GM23248 (cell line): ENCODE measurements around the gene PPBP. TPM values are rescaled to one million over a fixed set of nuclear protein-coding genes. Genes with fewer than 3 reads are reported as not detected.
"Not testable (repeated sequence)": the region's sequence is repeated elsewhere in the genome, so short reads cannot be mapped to it uniquely, and the experiment has no call there.

Source experiments
- DNase-seq: peaks from one replicate; pipeline ENCODE4 v3.0.0-alpha.2; 2015
- H2AFZ ChIP-seq: fragments of 200-600 bp; sonication (generic); 2 replicates; pipeline ENCODE4 v1.6.1; 2016; ENCODE audit warnings: antibody characterized with exemption
- H3F3A ChIP-seq: fragments of 200-600 bp; sonication (generic); 2 replicates; pipeline ENCODE4 v1.6.1; 2016; ENCODE audit warnings: mild to moderate bottlenecking, antibody characterized with exemption, mixed run types; ENCODE audit not compliant: insufficient read depth
- H3K27ac ChIP-seq: fragments of 200-600 bp; sonication (generic); 2 replicates; pipeline ENCODE4 v1.5.1; 2016; ENCODE audit warnings: mild to moderate bottlenecking
- H3K27me3 ChIP-seq: fragments of 200-600 bp; sonication (generic); replicated peaks from 2 replicates; pipeline ENCODE4 v1.6.1; 2016; ENCODE audit warnings: mild to moderate bottlenecking; ENCODE audit not compliant: insufficient read depth
- H3K36me3 ChIP-seq: fragments of 200-600 bp; sonication (generic); 2 replicates; pipeline ENCODE4 v1.6.1; 2016; ENCODE audit warnings: low read depth, mild to moderate bottlenecking
- H3K4me1 ChIP-seq: fragments of 200-600 bp; sonication (generic); 2 replicates; pipeline ENCODE4 v1.6.1; 2016; ENCODE audit warnings: mild to moderate bottlenecking; ENCODE audit not compliant: insufficient read depth
- H3K4me2 ChIP-seq: fragments of 200-600 bp; sonication (generic); one replicate; pipeline ENCODE4 v1.6.1; 2016; ENCODE audit warnings: mild to moderate bottlenecking; ENCODE audit not compliant: unreplicated experiment
- H3K4me3 ChIP-seq: fragments of 200-600 bp; sonication (generic); 2 replicates; pipeline ENCODE4 v1.5.1; 2016; ENCODE audit warnings: mild to moderate bottlenecking
- H3K79me2 ChIP-seq: fragments of 200-600 bp; sonication (generic); 2 replicates; pipeline ENCODE4 v1.6.1; 2016; ENCODE audit warnings: mild to moderate bottlenecking; ENCODE audit not compliant: insufficient read depth
- H3K9ac ChIP-seq: fragments of 200-600 bp; sonication (generic); 2 replicates; pipeline ENCODE4 v1.6.1; 2016; ENCODE audit warnings: mild to moderate bottlenecking
- H3K9me2 ChIP-seq: fragments of 200-600 bp; sonication (generic); 2 replicates; pipeline ENCODE4 v1.6.1; 2016; ENCODE audit warnings: mixed run types, mild to moderate bottlenecking, moderate library complexity; ENCODE audit not compliant: insufficient read depth
- H3K9me3 ChIP-seq: fragments of 200-600 bp; sonication (generic); one replicate; pipeline ENCODE4 v1.6.1; 2017; ENCODE audit warnings: low read depth
- H4K20me1 ChIP-seq: fragments of 200-600 bp; sonication (generic); 2 replicates; pipeline ENCODE4 v1.6.0; 2016; ENCODE audit not compliant: insufficient read depth
- EZH2 ChIP-seq: fragments of 200-600 bp; sonication (generic); IDR thresholded peaks from 2 replicates; pipeline ENCODE4 v1.6.1; 2018; ENCODE audit warnings: antibody characterized with exemption, mild to moderate bottlenecking; ENCODE audit not compliant: insufficient read depth, poor library complexity, severe bottlenecking
- EZH2phosphoT487 ChIP-seq: fragments of 200-600 bp; sonication (generic); IDR thresholded peaks from 2 replicates; pipeline ENCODE4 v1.6.1; 2018; ENCODE audit warnings: antibody characterized with exemption, moderate library complexity, mild to moderate bottlenecking, low read depth; ENCODE audit not compliant: insufficient read depth
- WGBS, 2 experiments: methylation state at CpG; one replicate each; pipeline ENCODE4 v1.1.6; 2015 to 2017; ENCODE audit warnings: low lambda C conversion rate in 2 of 2, low coverage in 1 of 2; ENCODE audit errors: missing lambda C conversion rate in 2 of 2; 5-methylcytosine and 5-hydroxymethylcytosine counted together
- in situ Hi-C: fragments of 300-500 bp; cut with MboI; formaldehyde crosslinking; loops from 2 replicates; pipeline ENCODE4 v1.15.0; 2020
- polyA plus RNA-seq: library from polyadenylated mRNA; unstranded; fragments of >200 nt; fragmentation: Nextera tagmentation; extraction: Ambion mirVana; gene quantifications from 2 replicates; pipeline ENCODE4 v1.2.1, GENCODE V29; 2016
- total RNA-seq: library from RNA; depleted of rRNA; stranded (reverse); fragments of >200 nt; shearing (Covaris generic); gene quantifications from 2 replicates; pipeline ENCODE4 v1.2.3, GENCODE V29; 2014

The PPBP gene
- total and polyA plus RNA-seq, 2 experiments from 2014 or later = not detected

- TF ChIP-seq EZH2phosphoT487 (no peak), EZH2 (no peak)
- H3K9ac ChIP-seq = no peak overlapping the region
- H3K9me2 ChIP-seq = no peaks in the 10 kb centered on the region
- in situ Hi-C loops = no loop called here
- H3K27ac ChIP-seq = no peak overlapping the region
- H3F3A ChIP-seq = no peaks in the 10 kb centered on the region
- no peak for DNase-seq
- H2AFZ ChIP-seq = no peak overlapping the region
- no peaks in the 10 kb centered on the region for H3K9me3 ChIP-seq
- no peak overlapping the region for H3K4me2 ChIP-seq
- H3K27me3 ChIP-seq = no peaks in the 10 kb centered on the region
- no peak overlapping the region for H3K4me3 ChIP-seq
- no peaks in the 10 kb centered on the region for H3K36me3 ChIP-seq
- no peaks in the 10 kb centered on the region for H4K20me1 ChIP-seq
- no peaks in the 10 kb centered on the region for H3K79me2 ChIP-seq
- 89 to 96% methylated on average over 1 of the region's 1 CpG for whole genome bisulfite sequencing, 2 experiments
- no peaks in the 10 kb centered on the region for H3K4me1 ChIP-seq
Measured at GRCh38 chr4:73970011-73970410, 18.0 kb downstream of the PPBP start.

- in situ Hi-C loops = no loop called here
Measured at GRCh38 chr4:73967866-73968265, 20.1 kb downstream of the PPBP start.

GRCh38 chr4:73964862-73965611, 23.0 kb downstream of the PPBP start:
- Histone ChIP-seq H3K4me2 (no peak overlapping the region), H3K27ac (no peak overlapping the region), H3F3A (no peaks in the 10 kb centered on the region), H3K4me1 (no peaks in the 10 kb centered on the region), H4K20me1 (no peaks in the 10 kb centered on the region; the same call in 1 of the 2 replicates), H3K79me2 (no peaks in the 10 kb centered on the region), H3K36me3 (no peaks in the 10 kb centered on the region), H3K9ac (no peak overlapping the region), H2AFZ (no peak overlapping the region), H3K9me3 (no peaks in the 10 kb centered on the region), H3K4me3 (no peak overlapping the region), H3K27me3 (no peaks in the 10 kb centered on the region), H3K9me2 (no peaks in the 10 kb centered on the region)
- WGBS, 2 experiments = 44 to 46% methylated on average over 7 of the region's 7 CpGs
- in situ Hi-C loops = no loop called here
- peak; percentile 37 for DNase-seq
- TF ChIP-seq EZH2 = no peak
- TF ChIP-seq EZH2phosphoT487 = no peak

More at GRCh38 chr4:73967866-73968265, 20.1 kb downstream of the PPBP start:
- Histone ChIP-seq H3K79me2 (no peaks in the 10 kb centered on the region), H3K4me2 (no peak overlapping the region), H3K36me3 (no peaks in the 10 kb centered on the region), H3K9me2 (no peaks in the 10 kb centered on the region), H3K27ac (no peak overlapping the region), H3K9me3 (no peaks in the 10 kb centered on the region), H3K4me1 (no peaks in the 10 kb centered on the region), H3K9ac (no peak overlapping the region), H4K20me1 (no peaks in the 10 kb centered on the region; the same call in 1 of the 2 replicates), H3F3A (no peaks in the 10 kb centered on the region), H3K4me3 (no peak overlapping the region), H3K27me3 (no peaks in the 10 kb centered on the region), H2AFZ (no peak overlapping the region)
- TF ChIP-seq EZH2phosphoT487 (no peak), EZH2 (no peak)
- no peak for DNase-seq

- Histone ChIP-seq H3K79me2 (no peaks in the 10 kb centered on the region), H3K4me3 (no peak overlapping the region), H3K27ac (no peak overlapping the region), H2AFZ (no peak overlapping the region), H3K9ac (no peak overlapping the region), H4K20me1 (no peaks in the 10 kb centered on the region; the same call in 1 of the 2 replicates), H3K9me2 (no peaks in the 10 kb centered on the region), H3K27me3 (no peaks in the 10 kb centered on the region), H3F3A (no peaks in the 10 kb centered on the region), H3K9me3 (no peaks in the 10 kb centered on the region), H3K36me3 (no peaks in the 10 kb centered on the region), H3K4me1 (no peaks in the 10 kb centered on the region), H3K4me2 (no peak overlapping the region)
- in situ Hi-C loops = no loop called here
- 65 to 80% methylated on average over 2 of the region's 2 CpGs for WGBS, 2 experiments
- no peak for DNase-seq
- TF ChIP-seq EZH2phosphoT487 (no peak), EZH2 (no peak)
Measured at GRCh38 chr4:73962724-73963123, 25.3 kb downstream of the PPBP start.

- H3K4me3 ChIP-seq, DNase-seq, H3K79me2 ChIP-seq, H3F3A ChIP-seq, H3K9ac ChIP-seq, H3K4me1 ChIP-seq, H3K27me3 ChIP-seq, H3K9me2 ChIP-seq, H3K36me3 ChIP-seq, in situ Hi-C loops, H3K27ac ChIP-seq, H4K20me1 ChIP-seq, H3K9me3 ChIP-seq, H2AFZ ChIP-seq, H3K4me2 ChIP-seq: not testable (repeated sequence)
- 92% methylated on average over 1 of the region's 1 CpG for WGBS, 2 experiments
Measured at GRCh38 chr4:73959041-73959440, 28.9 kb downstream of the PPBP start.
